Thyroid gland (tissue), 4 donors: ENCODE measurements around the gene EYS. TPM values are rescaled to one million over a fixed set of nuclear protein-coding genes. Genes with fewer than 3 reads are reported as not detected.

Experiments
- DNase-seq, 2 donors: peaks; one replicate each; pipeline ENCODE4 v3.0.0-alpha.2; 2019
- H3K27ac ChIP-seq, 3 donors: fragments of 200-600 bp; sonication (generic); 1 replicate in 2 of 3; 2 replicates in 1 of 3; pipeline ENCODE4 v1.5.1; 2016 to 2019; ENCODE audit warnings: mild to moderate bottlenecking in 1 of 3, moderate library complexity in 1 of 3
- H3K27me3 ChIP-seq: fragments of 200-600 bp; sonication (generic); one replicate; pipeline ENCODE4 v1.5.1; 2019
- H3K36me3 ChIP-seq, 2 donors: fragments of 200-600 bp; sonication (generic); one replicate each; pipeline ENCODE4 v1.5.1; 2016 to 2019
- H3K4me1 ChIP-seq, 2 donors: fragments of 200-600 bp; sonication (generic); one replicate each; pipeline ENCODE4 v1.5.1; 2017 to 2019
- H3K4me3 ChIP-seq, 3 donors: fragments of 200-600 bp; sonication (generic); replicated peaks in 1 of 3; 1 replicate in 2 of 3; 2 replicates in 1 of 3; pipeline ENCODE4 v1.5.1; 2016; ENCODE audit warnings: mild to moderate bottlenecking in 1 of 3
- H3K9me3 ChIP-seq: fragments of 200-600 bp; sonication (generic); one replicate; pipeline ENCODE4 v1.5.1; 2017
- POLR2A ChIP-seq, 2 donors: fragments of 450-650 bp; IDR thresholded peaks; one replicate each; pipeline ENCODE4 v1.6.1; 2017; ENCODE audit warnings: antibody characterized with exemption in 2 of 2, mild to moderate bottlenecking in 2 of 2, moderate library complexity in 1 of 2
- WGBS, 2 donors: methylation state at CpG; one replicate each; pipeline ENCODE4 v1.1.5; 2017; 5-methylcytosine and 5-hydroxymethylcytosine counted together
- intact Hi-C: fragments of 100-400 bp; cut with DNase I; formaldehyde crosslinking; loops from one replicate; pipeline ENCODE4 v1.15.1; 2023
- total RNA-seq, 4 donors: library from RNA; depleted of rRNA; stranded (reverse); fragments of >200 nt; gene quantifications; one replicate each; pipeline ENCODE4 v1.2.3, GENCODE V29; 2016
- TF ChIP-seq, protein P1 (sequence below), 6 experiments: fragments of 200-600 bp in 3 of 6; fragments of 450-650 bp in 3 of 6; sonication (generic) in 3 of 6; IDR thresholded peaks; one replicate each; pipeline ENCODE4 v1.5.1; 2016 to 2019; ENCODE audit warnings: antibody characterized with exemption in 6 of 6, mild to moderate bottlenecking in 2 of 6, inconsistent platforms in 1 of 6, moderate library complexity in 1 of 6

EYS gene
- total RNA-seq, 4 donors from 2014 or later, result not detected

DNA sequence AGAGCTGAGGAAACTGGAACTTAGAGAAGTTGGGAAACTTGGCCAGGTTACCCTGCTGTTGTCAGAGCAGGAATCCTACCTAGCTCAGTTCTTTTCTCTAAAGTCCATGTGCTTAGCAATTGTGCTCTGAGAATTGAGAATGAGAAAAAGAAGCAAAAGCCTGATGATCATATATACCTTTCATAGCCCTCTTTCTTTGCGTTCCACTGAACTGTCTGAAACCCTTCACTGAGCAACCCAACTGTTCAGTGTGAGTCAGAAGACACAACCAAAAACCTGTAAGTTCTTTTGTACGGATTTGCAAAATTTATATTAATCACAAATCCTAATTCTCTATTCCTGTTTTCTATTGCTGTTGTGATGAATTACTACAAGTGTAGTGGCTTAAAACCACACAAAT lies 1990.9 kb downstream of the EYS start:
- Histone ChIP-seq H3K4me3 (no peak overlapping the region), H3K36me3 (peaks cover 20 to 23% of the 10 kb centered on the region in 2 donors), H3K9me3 (no peaks in the 10 kb centered on the region), H3K4me1 (no peaks in the 10 kb centered on the region), H3K27ac (no peak overlapping the region), H3K27me3 (no peaks in the 10 kb centered on the region)
- TF ChIP-seq POLR2A (IDR thresholded peaks at IDR 0.05), result no peak
- TF ChIP-seq, protein P1, sequence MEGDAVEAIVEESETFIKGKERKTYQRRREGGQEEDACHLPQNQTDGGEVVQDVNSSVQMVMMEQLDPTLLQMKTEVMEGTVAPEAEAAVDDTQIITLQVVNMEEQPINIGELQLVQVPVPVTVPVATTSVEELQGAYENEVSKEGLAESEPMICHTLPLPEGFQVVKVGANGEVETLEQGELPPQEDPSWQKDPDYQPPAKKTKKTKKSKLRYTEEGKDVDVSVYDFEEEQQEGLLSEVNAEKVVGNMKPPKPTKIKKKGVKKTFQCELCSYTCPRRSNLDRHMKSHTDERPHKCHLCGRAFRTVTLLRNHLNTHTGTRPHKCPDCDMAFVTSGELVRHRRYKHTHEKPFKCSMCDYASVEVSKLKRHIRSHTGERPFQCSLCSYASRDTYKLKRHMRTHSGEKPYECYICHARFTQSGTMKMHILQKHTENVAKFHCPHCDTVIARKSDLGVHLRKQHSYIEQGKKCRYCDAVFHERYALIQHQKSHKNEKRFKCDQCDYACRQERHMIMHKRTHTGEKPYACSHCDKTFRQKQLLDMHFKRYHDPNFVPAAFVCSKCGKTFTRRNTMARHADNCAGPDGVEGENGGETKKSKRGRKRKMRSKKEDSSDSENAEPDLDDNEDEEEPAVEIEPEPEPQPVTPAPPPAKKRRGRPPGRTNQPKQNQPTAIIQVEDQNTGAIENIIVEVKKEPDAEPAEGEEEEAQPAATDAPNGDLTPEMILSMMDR (IDR thresholded peaks at IDR 0.05), result no peak
- 94 to 97% methylated on average over 2 of the region's 2 CpGs for WGBS, 2 donors
- intact Hi-C loops, result no loop called here
- no peak for DNase-seq

DNA sequence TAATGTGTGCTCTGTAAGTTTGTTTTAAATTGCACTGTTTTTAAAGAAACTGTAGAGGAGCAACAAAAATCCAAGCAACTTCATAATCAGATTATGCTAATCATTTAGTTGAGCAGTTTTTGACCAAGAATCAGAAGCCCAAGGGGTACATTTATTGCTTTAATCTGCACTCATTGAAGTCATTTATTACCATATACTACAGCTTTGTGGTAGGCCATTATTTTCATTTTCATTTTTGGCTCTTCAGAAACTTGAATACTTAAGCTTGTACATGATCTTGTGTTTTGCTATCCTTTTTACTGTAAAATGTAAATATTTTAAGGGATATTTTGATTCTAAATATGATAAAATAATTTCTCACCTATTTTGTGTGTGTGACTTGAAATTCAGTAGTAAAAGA lies 1992.9 kb downstream of the EYS start:
- Histone ChIP-seq H3K36me3 (peaks cover 37 to 41% of the 10 kb centered on the region in 2 donors), H3K27ac (no peak overlapping the region), H3K27me3 (no peaks in the 10 kb centered on the region), H3K4me3 (no peak overlapping the region), H3K9me3 (no peaks in the 10 kb centered on the region), H3K4me1 (no peaks in the 10 kb centered on the region)
- no peak for TF ChIP-seq POLR2A (IDR thresholded peaks at IDR 0.05)
- TF ChIP-seq, protein P1 (IDR thresholded peaks at IDR 0.05), result no peak
- DNase-seq, result no peak
- intact Hi-C loops, result no loop called here

DNA sequence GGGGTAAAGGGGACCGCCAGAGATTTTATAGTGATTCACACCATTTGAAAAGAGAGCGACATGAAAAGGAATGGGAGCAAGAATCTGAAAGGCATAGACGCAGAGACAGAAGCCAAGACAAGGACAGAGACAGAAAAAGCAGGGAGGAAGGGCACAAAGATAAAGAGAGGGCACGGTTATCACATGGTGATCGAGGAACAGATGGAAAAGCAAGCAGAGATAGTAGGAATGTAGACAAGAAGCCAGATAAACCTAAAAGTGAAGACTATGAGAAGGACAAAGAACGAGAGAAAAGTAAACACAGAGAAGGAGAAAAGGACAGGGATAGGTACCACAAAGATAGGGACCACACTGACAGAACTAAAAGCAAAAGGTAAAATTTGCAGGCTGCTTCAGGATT lies 1993.7 kb downstream of the EYS start:
- H3K4me3 ChIP-seq, result no peak overlapping the region
- no peak for DNase-seq
- 92 to 94% methylated on average over 6 of the region's 6 CpGs for WGBS, 2 donors
- no peaks in the 10 kb centered on the region for H3K4me1 ChIP-seq
- H3K9me3 ChIP-seq, result no peaks in the 10 kb centered on the region
- intact Hi-C loops, result no loop called here
- TF ChIP-seq POLR2A (IDR thresholded peaks at IDR 0.05), result no peak
- TF ChIP-seq, protein P1 (IDR thresholded peaks at IDR 0.05), result no peak
- H3K27ac ChIP-seq, result no peak overlapping the region
- peaks cover 37 to 41% of the 10 kb centered on the region in 2 donors for H3K36me3 ChIP-seq
- H3K27me3 ChIP-seq, result no peaks in the 10 kb centered on the region

DNA sequence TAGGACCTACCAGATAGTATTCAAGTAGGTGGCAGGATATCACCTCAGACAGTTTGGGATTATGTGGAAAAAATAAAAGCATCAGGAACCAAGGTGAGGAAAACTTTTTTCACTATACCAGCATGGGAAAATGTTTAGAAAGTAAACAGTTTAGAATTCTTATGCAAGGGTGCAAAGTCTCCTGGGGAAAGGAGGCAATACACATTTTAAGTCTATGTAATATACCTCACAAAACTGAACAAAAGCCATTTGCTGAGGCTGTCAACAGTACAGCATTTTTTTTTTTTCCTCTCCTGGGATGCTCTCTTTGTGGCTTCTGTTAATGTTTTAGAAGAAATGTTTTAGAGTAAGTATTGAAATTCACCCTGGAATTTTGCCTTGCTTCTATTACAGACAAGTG lies 1997.9 kb downstream of the EYS start:
- intact Hi-C loops, result no loop called here
- no peak overlapping the region for H3K27ac ChIP-seq
- DNase-seq, result no peak
- H3K4me1 ChIP-seq, result no peaks in the 10 kb centered on the region
- TF ChIP-seq POLR2A (IDR thresholded peaks at IDR 0.05), result no peak
- TF ChIP-seq, protein P1 (IDR thresholded peaks at IDR 0.05), result no peak
- H3K9me3 ChIP-seq, result no peaks in the 10 kb centered on the region
- H3K36me3 ChIP-seq, result peaks cover 50 to 58% of the 10 kb centered on the region in 2 donors
- H3K4me3 ChIP-seq, result no peak overlapping the region
- H3K27me3 ChIP-seq, result no peaks in the 10 kb centered on the region

DNA sequence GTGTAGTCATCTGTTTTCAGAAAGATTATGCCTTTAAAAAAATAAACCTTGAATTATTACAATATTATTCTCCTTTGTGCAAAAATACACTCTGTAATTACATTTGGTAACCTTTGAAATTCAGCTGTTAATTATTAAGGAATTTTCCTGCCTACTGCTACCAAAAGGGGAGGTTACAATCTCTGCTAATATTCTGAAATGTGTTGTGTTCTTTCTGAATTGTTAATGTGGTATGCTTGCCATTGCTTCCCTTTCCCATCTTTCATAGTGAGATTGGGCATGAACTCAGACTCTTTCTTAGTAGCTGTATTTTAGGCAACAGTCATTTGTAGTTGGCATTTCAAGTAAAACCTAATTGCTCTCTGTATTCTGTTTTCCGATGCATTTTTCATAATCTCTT lies 1998.4 kb downstream of the EYS start:
- Histone ChIP-seq H3K27me3 (no peaks in the 10 kb centered on the region), H3K4me3 (no peak overlapping the region), H3K27ac (no peak overlapping the region), H3K36me3 (peaks cover 55 to 63% of the 10 kb centered on the region in 2 donors), H3K9me3 (no peaks in the 10 kb centered on the region), H3K4me1 (no peaks in the 10 kb centered on the region)
- DNase-seq, result no peak
- no peak for TF ChIP-seq POLR2A (IDR thresholded peaks at IDR 0.05)
- TF ChIP-seq, protein P1 (IDR thresholded peaks at IDR 0.05), result no peak
- WGBS, 2 donors, result 96 to 97% methylated on average over 1 of the region's 1 CpG
- intact Hi-C loops, result no loop called here
